BLaER1 treated with 17β-estradiol and CSF1 and Interleukin-3, amounts not matched to agents 10 nM and 100 nM (cell line): ENCODE results near the gene SUDS3.

ENCODE experiments used
- H3K27ac ChIP-seq, 11 experiments: shearing (Covaris generic); formaldehyde crosslinking; 2 replicates each; pipeline ENCODE4 v1.8.1; 2022
- H3K27me3 ChIP-seq, 11 experiments: shearing (Covaris generic); formaldehyde crosslinking; 2 replicates each; pipeline ENCODE4 v1.8.1; 2022
- H3K36me3 ChIP-seq, 11 experiments: shearing (Covaris generic); formaldehyde crosslinking; 2 replicates each; pipeline ENCODE4 v1.8.1; 2022
- H3K4me1 ChIP-seq, 10 experiments: shearing (Covaris generic); formaldehyde crosslinking; 2 replicates each; pipeline ENCODE4 v1.8.1; 2022
- H3K4me2 ChIP-seq, 11 experiments: shearing (Covaris generic); formaldehyde crosslinking; 2 replicates each; pipeline ENCODE4 v1.8.1; 2022
- H3K4me3 ChIP-seq, 10 experiments: shearing (Covaris generic); formaldehyde crosslinking; 2 replicates each; pipeline ENCODE4 v1.8.1; 2022
- H3K9ac ChIP-seq, 11 experiments: shearing (Covaris generic); formaldehyde crosslinking; 2 replicates each; pipeline ENCODE4 v1.8.1; 2022
- H3K9me3 ChIP-seq, 11 experiments: shearing (Covaris generic); formaldehyde crosslinking; replicated peaks in 1 of 11; 2 replicates each; pipeline ENCODE4 v1.8.1; 2022
- H4K20me1 ChIP-seq, 11 experiments: shearing (Covaris generic); formaldehyde crosslinking; 2 replicates each; pipeline ENCODE4 v1.8.1; 2022
- Cebpa-rat ChIP-seq, 11 experiments: shearing (Covaris generic); IDR thresholded peaks; 2 replicates each; pipeline ENCODE4 v1.8.1; 2022

The SUDS3 gene

DNA sequence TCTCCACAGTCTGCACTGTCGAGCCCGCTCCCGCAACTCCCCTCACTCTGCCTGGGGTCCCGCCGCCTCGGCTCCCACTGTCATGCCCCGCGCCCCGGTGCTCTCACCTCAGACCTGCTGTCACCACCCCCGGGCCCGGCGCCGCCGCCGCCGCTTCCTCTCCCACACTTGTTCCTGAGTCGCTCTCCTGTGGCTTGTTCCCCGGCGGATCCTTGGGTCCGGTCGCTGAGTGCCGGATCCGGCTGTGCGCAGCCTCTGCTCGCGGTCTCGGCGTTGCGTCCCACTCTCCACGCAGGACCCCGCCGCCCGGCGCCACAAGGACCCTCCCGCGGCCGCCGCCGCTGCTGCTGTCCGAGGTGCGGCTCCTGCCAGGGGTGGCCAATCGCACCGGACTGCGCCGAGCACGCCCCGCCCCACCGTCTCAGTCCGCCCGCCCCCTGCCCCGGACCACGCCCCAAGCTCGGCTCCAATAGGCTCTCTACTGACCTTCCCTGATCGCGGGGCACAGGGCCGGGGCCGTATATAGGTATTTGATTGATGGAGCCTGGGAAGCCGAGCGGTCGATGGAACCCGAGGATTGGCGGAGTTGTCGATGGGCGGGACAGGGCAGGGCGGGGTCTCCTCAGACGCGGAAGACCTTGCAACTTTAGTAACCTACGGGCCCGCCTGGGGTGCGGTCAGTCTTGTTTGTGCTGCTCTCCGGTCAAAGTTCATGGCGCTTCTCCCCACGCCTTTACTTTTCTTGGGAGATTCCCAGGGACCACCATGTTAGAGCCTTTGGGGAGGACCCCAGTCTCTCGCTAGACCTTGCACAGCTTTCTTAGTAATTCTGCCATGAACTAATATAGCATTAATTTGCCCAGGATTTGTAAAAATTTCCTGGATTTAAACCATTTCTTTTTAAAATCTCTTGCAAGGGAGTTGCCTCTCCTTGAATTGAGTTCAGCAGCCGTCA lies 3.5 kb upstream of the SUDS3 start, which contains the start of gene TAOK3:
TSS of gene TAOK3 (minus strand) at position 367 of the 955 bp plus-strand sequence. CDS start 117,340 bp downstream, outside the sequence.
- H3K4me2 ChIP-seq = peak within 1 kb of the TSS; percentile 99 to 100 (median 100)
- peaks cover 25 to 37% (median 33%) of the 10 kb centered on the region in 11 experiments for H3K27me3 ChIP-seq
- H4K20me1 ChIP-seq = peaks cover 23 to 41% (median 36%) of the 10 kb centered on the region in 11 experiments; a peak in 21 of 22 replicates
- TF ChIP-seq Cebpa-rat (IDR thresholded peaks at IDR 0.05) = no peak
- peak within 1 kb of the TSS; percentile 84 to 100 (median 94) for H3K4me3 ChIP-seq
- H3K9me3 ChIP-seq = peaks cover 0 to 6% (median 0%) of the 10 kb centered on the region in 11 experiments; a peak in 1 of 22 replicates
- H3K36me3 ChIP-seq = no peaks in the 10 kb centered on the region
- peaks cover 33 to 58% (median 39%) of the 10 kb centered on the region in 10 experiments for H3K4me1 ChIP-seq
- peak within 1 kb of the TSS; percentile 66 to 90 (median 79); a peak in 21 of 22 replicates for H3K27ac ChIP-seq
- H3K9ac ChIP-seq = peak within 1 kb of the TSS; percentile 78 to 90 (median 85)

DNA sequence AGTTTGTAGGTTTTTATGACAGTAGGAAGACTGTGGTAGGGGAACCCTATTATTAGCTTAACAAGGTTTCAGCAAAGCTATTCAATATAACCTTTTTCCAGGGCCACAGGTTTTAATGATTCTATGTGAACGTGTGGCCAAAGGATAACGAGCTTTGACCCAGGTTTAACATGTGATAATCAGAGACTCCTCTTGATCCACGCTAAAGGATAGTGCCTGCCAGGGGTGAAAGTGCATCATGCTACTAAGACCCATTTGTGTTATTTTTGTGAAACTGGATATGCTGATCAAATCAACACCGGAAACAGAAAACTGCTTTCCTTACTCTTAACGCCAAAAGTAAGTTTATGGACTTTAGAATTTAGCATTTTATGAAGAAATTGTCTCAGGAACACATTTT lies 2.7 kb upstream of the SUDS3 start:
- peak overlapping the region; percentile 66 to 90 (median 79); a peak in 20 of 22 replicates for H3K27ac ChIP-seq
- H3K4me3 ChIP-seq = peak overlapping the region; percentile 59 to 97 (median 86)
- peak overlapping the region; percentile 77 to 87 (median 81) for H3K9ac ChIP-seq
- H3K27me3 ChIP-seq = peaks cover 25 to 37% (median 33%) of the 10 kb centered on the region in 11 experiments
- peaks cover 0 to 4% (median 0%) of the 10 kb centered on the region in 11 experiments; a peak in 1 of 22 replicates for H3K9me3 ChIP-seq
- peaks cover 0 to 4% (median 3%) of the 10 kb centered on the region in 11 experiments; a peak in 11 of 22 replicates for H3K36me3 ChIP-seq
- H3K4me1 ChIP-seq = peaks cover 33 to 62% (median 41%) of the 10 kb centered on the region in 10 experiments
- peak overlapping the region; percentile 84 to 96 (median 91) for H3K4me2 ChIP-seq
- H4K20me1 ChIP-seq = peaks cover 27 to 47% (median 44%) of the 10 kb centered on the region in 11 experiments; a peak in 21 of 22 replicates
- no peak for TF ChIP-seq Cebpa-rat (IDR thresholded peaks at IDR 0.05)

- peak overlapping the region in 1 of 11 experiments; percentile 81; a peak in 1 of 22 replicates for H3K27ac ChIP-seq
- H3K4me1 ChIP-seq = peaks cover 31 to 56% (median 37%) of the 10 kb centered on the region in 10 experiments
- peak overlapping the region; percentile 84 to 96 (median 91); a peak in 21 of 22 replicates for H3K4me2 ChIP-seq
- H3K9me3 ChIP-seq = no peaks in the 10 kb centered on the region
- peaks cover under 1 to 10% (median 9%) of the 10 kb centered on the region in 11 experiments; a peak in 21 of 22 replicates for H3K36me3 ChIP-seq
- no peak for TF ChIP-seq Cebpa-rat (IDR thresholded peaks at IDR 0.05)
- peaks cover 25 to 34% (median 33%) of the 10 kb centered on the region in 11 experiments for H3K27me3 ChIP-seq
- H3K9ac ChIP-seq = peak overlapping the region in 5 of 11 experiments; percentile 77 to 85 (median 81); a peak in 7 of 22 replicates
- H4K20me1 ChIP-seq = peaks cover 27 to 53% (median 49%) of the 10 kb centered on the region in 11 experiments; a peak in 21 of 22 replicates
- peak overlapping the region in 1 of 10 experiments; percentile 62; a peak in 1 of 20 replicates for H3K4me3 ChIP-seq
Observed at GRCh38 chr12:118374126-118374725, 2.1 kb upstream of the SUDS3 start.

GRCh38 chr12:118374909-118375308 lies 1.4 kb upstream of the SUDS3 start:
- no peaks in the 10 kb centered on the region for H3K9me3 ChIP-seq
- no peak overlapping the region for H3K4me3 ChIP-seq
- H3K4me1 ChIP-seq = peaks cover 29 to 49% (median 37%) of the 10 kb centered on the region in 10 experiments
- peaks cover 23 to 27% (median 26%) of the 10 kb centered on the region in 11 experiments for H3K27me3 ChIP-seq
- no peak overlapping the region for H3K9ac ChIP-seq
- H4K20me1 ChIP-seq = peaks cover 31 to 57% (median 51%) of the 10 kb centered on the region in 11 experiments
- no peak overlapping the region for H3K4me2 ChIP-seq
- peaks cover 7 to 17% (median 16%) of the 10 kb centered on the region in 11 experiments for H3K36me3 ChIP-seq
- no peak overlapping the region for H3K27ac ChIP-seq
- TF ChIP-seq Cebpa-rat (IDR thresholded peaks at IDR 0.05) = no peak

GRCh38 chr12:118375348-118375747 lies 1.0 kb upstream of the SUDS3 start:
- Histone ChIP-seq H3K4me2 (peak overlapping the region in 10 of 11 experiments; percentile 52 to 98 (median 80); a peak in 15 of 22 replicates), H3K9me3 (no peaks in the 10 kb centered on the region), H3K36me3 (peaks cover 11 to 21% (median 20%) of the 10 kb centered on the region in 11 experiments), H3K9ac (peak overlapping the region in 1 of 11 experiments; percentile 94; a peak in 2 of 22 replicates), H3K27ac (no peak overlapping the region), H3K27me3 (peaks cover 19 to 22% (median 22%) of the 10 kb centered on the region in 11 experiments), H3K4me1 (peaks cover 28 to 45% (median 37%) of the 10 kb centered on the region in 10 experiments), H3K4me3 (no peak overlapping the region; a peak in 1 of 20 replicates), H4K20me1 (peaks cover 30 to 57% (median 51%) of the 10 kb centered on the region in 11 experiments)
- no peak for TF ChIP-seq Cebpa-rat (IDR thresholded peaks at IDR 0.05)

DNA sequence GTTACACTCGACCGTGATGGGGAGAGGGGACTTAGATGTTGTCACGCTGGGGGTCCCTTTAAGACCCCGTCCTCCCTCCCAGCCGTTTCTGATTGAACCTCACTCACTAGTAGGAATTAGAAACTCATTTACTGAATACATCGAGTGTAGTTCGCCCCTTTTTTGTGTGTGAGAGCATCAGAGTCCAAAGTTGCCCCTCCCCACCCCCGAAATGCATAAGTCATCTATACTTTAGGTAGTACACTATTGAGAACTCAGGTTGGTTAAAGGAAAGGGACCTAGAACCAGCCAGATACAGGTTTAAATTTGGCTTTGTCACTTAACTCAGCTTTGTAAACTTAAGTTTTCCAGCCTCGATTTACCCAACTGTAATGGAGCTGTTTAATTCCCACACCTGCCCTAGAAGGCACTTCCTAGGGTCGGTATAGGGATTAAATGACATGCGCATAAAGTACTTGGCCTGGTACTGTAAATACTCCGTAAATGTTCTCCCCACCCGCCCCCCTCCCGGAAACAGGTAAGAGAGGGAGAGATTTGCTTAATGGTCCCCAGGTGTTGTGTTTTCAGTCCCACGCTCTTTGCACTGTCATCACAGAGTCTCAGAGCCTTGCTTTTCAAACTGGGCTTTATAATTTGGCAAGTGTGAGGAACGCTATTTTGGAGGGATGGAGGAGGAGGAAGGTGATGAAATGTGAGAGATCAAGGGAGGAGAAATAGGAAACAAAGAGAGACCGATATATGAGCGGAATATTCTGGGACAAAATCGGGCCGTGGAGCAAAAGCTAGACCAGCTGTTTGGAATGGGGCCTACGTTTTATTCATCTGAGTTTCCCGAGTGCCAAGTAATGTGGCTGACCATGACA lies 897 bp downstream of the SUDS3 start:
- H3K9me3 ChIP-seq = no peaks in the 10 kb centered on the region
- no peak for TF ChIP-seq Cebpa-rat (IDR thresholded peaks at IDR 0.05)
- H3K36me3 ChIP-seq = peaks cover 30 to 40% (median 39%) of the 10 kb centered on the region in 11 experiments
- H3K27me3 ChIP-seq = peaks cover under 1 to 3% (median 3%) of the 10 kb centered on the region in 11 experiments; a peak in 15 of 22 replicates
- peaks cover 21 to 34% (median 26%) of the 10 kb centered on the region in 10 experiments for H3K4me1 ChIP-seq
- peak overlapping the region; percentile 91 to 99 (median 96) for H3K4me3 ChIP-seq
- peak overlapping the region; percentile 87 to 96 (median 94) for H3K9ac ChIP-seq
- H3K27ac ChIP-seq = peak overlapping the region; percentile 90 to 98 (median 96); a peak in 21 of 22 replicates
- peaks cover 18 to 52% (median 34%) of the 10 kb centered on the region in 11 experiments; a peak in 21 of 22 replicates for H4K20me1 ChIP-seq
- H3K4me2 ChIP-seq = peak overlapping the region; percentile 91 to 99 (median 95)

DNA sequence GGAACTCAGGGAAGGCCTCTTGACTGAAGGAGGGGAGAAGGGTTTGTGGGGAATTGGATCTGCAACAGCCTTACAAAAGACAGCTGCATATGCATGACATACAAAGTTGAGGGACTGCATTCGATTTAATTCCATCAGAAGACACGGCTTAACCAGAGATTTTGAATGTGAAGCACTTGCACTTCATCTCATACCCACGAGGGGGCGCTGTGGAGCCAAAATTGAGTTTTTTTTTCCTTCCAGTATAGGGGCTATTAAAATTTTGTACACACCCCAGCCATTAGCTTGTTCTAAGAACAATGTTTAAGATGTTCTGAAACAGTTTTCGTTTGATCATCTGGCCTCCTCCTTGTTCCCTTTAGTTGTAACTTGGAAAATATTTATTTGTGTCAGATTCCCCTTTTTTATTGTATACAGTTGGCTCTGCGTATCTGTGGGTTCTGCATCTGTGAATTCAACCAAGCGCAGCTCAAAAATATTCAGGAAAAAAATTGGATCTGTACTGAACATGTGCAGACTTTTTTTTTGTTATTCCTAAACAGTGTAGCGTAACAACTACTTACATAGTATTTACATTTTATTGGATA lies 1.6 kb downstream of the SUDS3 start:
- H3K27ac ChIP-seq = peak overlapping the region in 7 of 11 experiments; percentile 90 to 98 (median 96); a peak in 10 of 22 replicates
- TF ChIP-seq Cebpa-rat (IDR thresholded peaks at IDR 0.05) = no peak
- H3K4me2 ChIP-seq = peak overlapping the region; percentile 91 to 99 (median 95)
- no peaks in the 10 kb centered on the region for H3K27me3 ChIP-seq
- H3K9ac ChIP-seq = peak overlapping the region; percentile 87 to 96 (median 94); a peak in 21 of 22 replicates
- no peaks in the 10 kb centered on the region for H3K9me3 ChIP-seq
- peaks cover 38 to 47% (median 46%) of the 10 kb centered on the region in 11 experiments for H3K36me3 ChIP-seq
- peaks cover 18 to 59% (median 34%) of the 10 kb centered on the region in 11 experiments; a peak in 21 of 22 replicates for H4K20me1 ChIP-seq
- peaks cover 21 to 34% (median 26%) of the 10 kb centered on the region in 10 experiments for H3K4me1 ChIP-seq
- peak overlapping the region; percentile 91 to 99 (median 96) for H3K4me3 ChIP-seq
